GM18861 (cell line): ENCODE data around the gene PRKX.
"Not testable (repeated sequence)": the region's sequence is repeated elsewhere in the genome, so short reads cannot be mapped to it uniquely, and the experiment has no call there.

Source experiments
- ATAC-seq: cut with Tn5 transposase; IDR thresholded peaks from one replicate; pipeline ENCODE4 v1.9.1; 2021; ENCODE audit not compliant: unreplicated experiment

The PRKX gene

DNA sequence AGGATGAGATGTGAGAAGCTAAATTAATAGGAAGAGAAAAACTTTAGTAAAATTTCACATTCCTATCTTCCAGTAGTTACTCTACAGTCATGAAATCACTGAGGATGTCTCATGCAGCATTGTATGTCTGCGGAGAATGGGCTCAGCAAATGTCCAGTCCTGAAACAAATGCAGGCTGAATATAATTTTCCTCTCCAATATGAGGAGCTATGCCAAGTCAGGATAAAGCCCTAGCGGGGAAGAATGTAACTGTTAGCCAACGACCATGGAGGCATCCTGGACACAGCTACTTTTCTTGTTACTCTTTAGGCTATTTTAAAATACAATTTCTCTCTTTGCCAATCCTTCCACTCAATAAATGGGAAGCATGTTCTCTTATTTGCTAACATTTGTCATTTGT, 127.7 kb downstream of the PRKX start:
- ATAC-seq, result no peak

- ATAC-seq, result no peak
These were observed 128.9 kb downstream of the PRKX start for GRCh38 chrX:3584415-3584996.

GRCh38 chrX:3582451-3582850, 131.0 kb downstream of the PRKX start:
- no peak for ATAC-seq

- ATAC-seq, result no peak
These were observed 131.8 kb downstream of the PRKX start for GRCh38 chrX:3581609-3582108.

- ATAC-seq, result no peak
These were observed 135.9 kb downstream of the PRKX start for GRCh38 chrX:3577551-3577950.

- ATAC-seq, result no peak
These were observed 136.5 kb downstream of the PRKX start for GRCh38 chrX:3576886-3577501.

DNA sequence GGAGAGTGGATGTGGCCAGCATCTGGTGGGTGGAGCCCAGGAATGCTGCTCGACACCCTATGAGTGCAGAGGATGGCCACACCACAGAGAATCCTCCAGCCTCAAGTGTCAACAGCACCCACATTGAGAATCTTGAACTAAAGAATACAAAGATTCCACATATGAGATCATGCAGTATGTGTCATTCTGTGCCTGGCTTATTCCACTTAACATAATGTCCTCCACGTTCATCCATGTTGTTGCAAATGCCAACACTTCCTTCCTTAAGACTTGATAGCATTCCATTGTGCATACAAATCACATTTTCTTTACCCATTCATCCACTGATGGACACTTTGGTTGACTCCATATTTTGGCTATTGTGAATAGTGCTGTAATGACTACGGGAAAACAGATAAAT, 145.8 kb downstream of the PRKX start:
- ATAC-seq, result no peak

- no peak for ATAC-seq
These were observed 150.0 kb downstream of the PRKX start for GRCh38 chrX:3563451-3563850.

- not testable (repeated sequence) for ATAC-seq
These were observed 153.4 kb downstream of the PRKX start for GRCh38 chrX:3560010-3560409.
